ENCODE data around the gene CLCN4.

DNA sequence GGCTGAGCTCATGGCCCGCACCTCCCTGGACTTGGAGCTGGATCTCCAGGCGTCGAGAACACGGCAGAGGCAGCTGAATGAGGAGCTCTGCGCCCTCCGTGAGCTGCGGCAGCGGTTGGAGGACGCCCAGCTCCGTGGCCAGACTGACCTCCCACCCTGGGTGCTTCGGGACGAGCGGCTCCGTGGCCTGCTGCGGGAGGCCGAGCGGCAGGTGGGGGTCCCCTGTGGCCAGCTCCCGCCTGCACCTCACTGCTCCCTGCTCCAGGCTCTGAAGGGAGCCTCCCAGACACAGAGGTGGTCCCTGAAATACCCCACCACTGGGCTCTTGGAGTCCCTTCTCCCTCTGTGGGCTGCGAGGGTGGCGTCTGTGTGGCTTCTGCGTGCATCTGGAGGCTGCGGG is 18.0 kb upstream of the CLCN4 start:
- TF ChIP-seq POLR2A (IDR thresholded peaks at IDR 0.05; ENCODE audit: extremely low read depth, insufficient read length), result no peak
- TF ChIP-seq, protein P1, sequence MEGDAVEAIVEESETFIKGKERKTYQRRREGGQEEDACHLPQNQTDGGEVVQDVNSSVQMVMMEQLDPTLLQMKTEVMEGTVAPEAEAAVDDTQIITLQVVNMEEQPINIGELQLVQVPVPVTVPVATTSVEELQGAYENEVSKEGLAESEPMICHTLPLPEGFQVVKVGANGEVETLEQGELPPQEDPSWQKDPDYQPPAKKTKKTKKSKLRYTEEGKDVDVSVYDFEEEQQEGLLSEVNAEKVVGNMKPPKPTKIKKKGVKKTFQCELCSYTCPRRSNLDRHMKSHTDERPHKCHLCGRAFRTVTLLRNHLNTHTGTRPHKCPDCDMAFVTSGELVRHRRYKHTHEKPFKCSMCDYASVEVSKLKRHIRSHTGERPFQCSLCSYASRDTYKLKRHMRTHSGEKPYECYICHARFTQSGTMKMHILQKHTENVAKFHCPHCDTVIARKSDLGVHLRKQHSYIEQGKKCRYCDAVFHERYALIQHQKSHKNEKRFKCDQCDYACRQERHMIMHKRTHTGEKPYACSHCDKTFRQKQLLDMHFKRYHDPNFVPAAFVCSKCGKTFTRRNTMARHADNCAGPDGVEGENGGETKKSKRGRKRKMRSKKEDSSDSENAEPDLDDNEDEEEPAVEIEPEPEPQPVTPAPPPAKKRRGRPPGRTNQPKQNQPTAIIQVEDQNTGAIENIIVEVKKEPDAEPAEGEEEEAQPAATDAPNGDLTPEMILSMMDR (IDR thresholded peaks at IDR 0.05; ENCODE audit: low read depth, low read length), result no peak
